CMK (cell line): ENCODE results near the gene CADPS.

Experiments
- DNase-seq: peaks from one replicate; pipeline ENCODE4 v3.0.0-alpha.2; 2010; ENCODE audit warnings: low read depth

Gene CADPS

DNA sequence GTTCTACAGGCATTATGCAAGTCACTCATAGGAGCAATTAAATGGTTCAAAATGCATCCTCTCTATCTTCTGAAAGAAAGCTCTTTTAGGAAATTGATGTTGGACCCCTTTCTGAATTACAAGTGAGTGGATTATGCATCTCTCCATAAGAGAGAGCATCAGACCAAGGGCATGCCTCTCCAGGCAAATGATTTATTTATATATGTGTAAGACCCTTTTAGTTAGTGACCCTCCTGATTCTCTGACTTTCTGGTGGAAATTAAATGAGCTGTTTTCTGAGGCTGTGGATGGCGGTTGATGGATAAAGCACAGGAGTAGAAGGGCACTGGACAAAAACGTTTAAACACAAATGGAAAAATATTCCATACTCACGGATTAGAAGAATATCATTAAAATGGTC lies 62.6 kb downstream of the CADPS start:
- no peak for DNase-seq

GRCh38 chr3:62811119-62811518 lies 64.1 kb downstream of the CADPS start:
- DNase-seq: no peak

- no peak for DNase-seq
These were observed 65.8 kb downstream of the CADPS start for GRCh38 chr3:62809369-62809768.

DNA sequence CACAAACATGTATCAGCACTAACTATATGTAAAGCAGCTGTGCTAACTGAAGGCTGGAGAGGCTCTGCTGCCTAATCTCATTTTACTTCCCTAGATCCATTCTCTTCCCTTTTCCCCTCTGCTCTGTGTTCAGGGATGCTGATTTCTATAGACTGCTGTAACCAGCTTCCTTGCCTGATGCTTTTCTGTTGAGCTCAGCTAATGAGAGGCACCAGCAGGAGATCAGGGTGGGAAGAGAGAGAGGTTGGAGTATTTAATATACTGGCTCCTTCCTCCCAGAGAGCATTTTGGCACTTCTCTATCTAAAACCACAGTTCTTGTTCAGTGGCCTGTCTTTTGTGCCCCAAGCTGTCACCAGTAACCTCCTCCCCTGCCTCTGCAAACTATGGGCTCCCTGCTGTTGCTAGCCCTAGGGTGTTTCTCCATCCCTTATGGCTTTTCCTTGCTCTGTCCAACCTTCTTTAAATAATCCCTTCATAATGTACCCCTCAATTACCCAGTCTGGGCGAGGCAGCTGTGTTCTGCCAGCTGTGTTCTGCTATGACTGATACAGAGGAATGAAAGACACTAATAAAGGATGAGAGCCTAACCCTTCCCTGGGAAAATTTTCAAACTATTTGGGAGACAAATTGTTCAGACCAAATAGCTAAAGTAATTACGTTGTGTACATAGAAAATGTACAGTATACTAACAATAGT lies 69.5 kb downstream of the CADPS start:
- DNase-seq: no peak

GRCh38 chr3:62805106-62805505 lies 70.1 kb downstream of the CADPS start:
- DNase-seq: no peak

GRCh38 chr3:62803276-62803675 lies 71.9 kb downstream of the CADPS start:
- no peak for DNase-seq

- DNase-seq: no peak
These were observed 77.2 kb downstream of the CADPS start for GRCh38 chr3:62798000-62798399.

GRCh38 chr3:62797132-62797531 lies 78.1 kb downstream of the CADPS start:
- DNase-seq: no peak

DNA sequence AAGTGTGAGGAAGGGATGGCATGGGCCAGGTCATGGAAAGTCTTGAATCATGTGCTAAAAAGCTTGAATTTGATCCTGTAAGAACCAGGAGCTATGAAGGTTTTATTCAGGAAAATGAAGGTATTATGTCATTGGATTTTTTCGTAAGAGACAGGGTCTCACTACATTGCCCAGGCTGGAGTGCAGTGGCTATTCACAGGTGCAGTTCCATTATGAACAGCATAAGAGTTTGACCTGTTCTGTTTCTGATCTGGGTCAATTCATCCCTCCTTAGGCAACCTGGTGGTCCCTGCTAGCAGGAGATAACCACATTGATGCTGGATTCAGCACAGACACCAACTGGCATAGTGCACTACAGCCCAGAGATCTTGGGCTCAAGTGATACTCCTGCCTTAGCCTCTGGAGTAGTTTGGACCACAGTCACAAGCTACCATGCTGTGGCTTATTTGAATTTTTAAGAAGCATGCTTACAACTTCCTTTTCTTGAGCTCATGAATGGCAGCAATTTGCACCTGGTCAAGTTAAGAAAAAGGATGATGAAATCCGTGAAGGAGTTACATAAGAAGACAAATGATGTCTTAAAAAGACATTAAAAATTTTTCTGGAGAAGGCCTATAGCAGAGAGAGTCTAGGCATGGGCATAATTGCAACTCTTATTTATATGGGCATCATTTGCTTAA lies 79.1 kb downstream of the CADPS start:
- DNase-seq: no peak

GRCh38 chr3:62793946-62794345 lies 81.3 kb downstream of the CADPS start:
- no peak for DNase-seq

- DNase-seq: no peak
These were observed 89.8 kb downstream of the CADPS start for GRCh38 chr3:62785384-62785783.

DNA sequence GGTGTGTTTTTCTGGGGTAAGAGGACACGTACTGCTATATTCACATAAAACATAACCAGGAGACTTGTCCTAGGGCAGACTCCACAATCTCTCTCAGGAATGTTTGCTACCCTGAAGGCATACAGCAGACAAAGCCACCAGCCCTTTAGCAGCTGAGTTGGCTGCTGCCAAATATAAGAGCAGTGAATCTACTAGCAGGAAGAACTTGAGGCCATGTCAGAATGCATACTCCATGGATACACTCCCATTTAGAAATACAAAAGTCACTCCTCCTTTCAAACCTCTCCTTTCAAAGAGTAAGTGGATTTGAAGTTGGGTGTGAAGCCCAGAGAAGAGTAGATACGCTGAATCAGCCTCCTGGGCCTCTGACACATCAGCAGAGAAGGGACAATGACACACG lies 94.1 kb downstream of the CADPS start:
- no peak for DNase-seq

DNA sequence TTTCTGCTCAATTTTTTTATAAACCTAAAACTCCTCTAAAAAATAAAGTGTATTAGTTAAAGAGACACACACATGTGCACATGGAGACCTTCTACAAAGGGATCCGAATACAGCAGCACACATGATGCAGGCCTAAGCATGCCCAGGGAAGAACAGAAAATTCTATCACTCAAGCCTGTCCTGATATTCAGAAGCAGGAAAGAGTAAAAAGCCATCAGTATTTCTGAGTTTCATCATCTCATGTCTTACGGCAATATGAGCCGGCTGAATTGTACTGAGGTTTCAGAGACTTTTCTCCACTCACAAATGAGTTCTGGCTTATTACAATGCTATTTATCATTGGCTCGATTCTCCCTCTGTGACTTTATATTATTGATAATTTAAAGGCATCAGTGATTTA lies 97.5 kb downstream of the CADPS start:
- no peak for DNase-seq

DNA sequence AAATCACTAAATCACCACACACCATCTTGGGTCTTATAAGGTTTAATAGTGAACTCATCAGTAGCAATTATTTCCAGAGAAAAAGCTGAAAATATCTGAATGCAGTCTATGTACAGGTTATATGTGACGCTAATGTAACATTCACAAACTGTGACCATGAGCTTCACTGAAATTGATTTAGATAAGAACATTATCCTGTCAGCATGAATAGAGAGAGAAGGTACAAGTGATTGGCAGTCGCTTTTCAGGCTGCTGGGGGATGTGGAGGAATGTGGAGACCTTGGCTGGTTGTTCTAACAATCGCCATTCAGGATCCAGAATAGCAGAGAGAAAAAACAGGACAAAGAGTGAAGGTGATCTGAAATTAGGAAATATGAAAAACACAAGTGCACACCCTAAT lies 98.1 kb downstream of the CADPS start:
- no peak for DNase-seq

DNA sequence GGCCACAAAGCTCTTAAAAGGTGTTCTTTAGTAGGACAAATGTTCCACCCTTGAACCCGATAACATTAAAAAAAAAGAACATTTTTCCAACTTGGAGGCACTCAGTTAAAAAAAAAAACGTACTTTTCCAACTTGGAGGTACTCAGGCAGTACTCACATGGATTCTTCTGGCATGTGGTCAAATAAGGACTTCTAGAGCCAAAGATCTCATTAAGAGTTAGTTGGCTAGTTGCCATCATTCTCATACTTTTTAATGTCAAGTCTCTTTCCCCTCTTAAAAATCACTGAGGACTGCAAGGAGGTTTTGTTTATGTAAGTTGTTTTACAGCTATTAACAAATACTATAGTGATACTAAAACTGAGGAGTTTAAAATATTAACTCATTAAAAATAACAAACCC lies 101.0 kb downstream of the CADPS start:
- DNase-seq: no peak

- DNase-seq: no peak
These were observed 103.7 kb downstream of the CADPS start for GRCh38 chr3:62771331-62772072.

DNA sequence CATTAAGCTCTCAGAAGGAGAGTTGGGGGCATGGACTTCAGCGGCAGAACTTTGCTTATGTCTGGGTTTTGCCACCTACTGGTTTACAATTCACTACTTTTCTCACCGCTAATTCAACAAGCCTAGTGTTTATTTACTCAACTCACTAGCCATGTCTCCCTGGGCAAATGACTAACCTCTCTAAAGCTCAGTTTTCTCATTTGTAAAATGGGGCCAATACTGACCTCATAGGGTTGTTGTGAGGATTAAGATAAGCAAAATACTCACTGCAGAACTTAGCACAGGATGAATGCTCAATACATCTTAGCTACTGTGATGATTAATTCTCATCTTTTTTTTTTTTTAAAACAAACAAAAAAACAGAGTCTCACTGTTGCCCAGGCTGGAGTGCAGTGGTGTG lies 106.3 kb downstream of the CADPS start:
- no peak for DNase-seq

GRCh38 chr3:62761711-62762110 lies 113.5 kb downstream of the CADPS start:
- DNase-seq: no peak

DNA sequence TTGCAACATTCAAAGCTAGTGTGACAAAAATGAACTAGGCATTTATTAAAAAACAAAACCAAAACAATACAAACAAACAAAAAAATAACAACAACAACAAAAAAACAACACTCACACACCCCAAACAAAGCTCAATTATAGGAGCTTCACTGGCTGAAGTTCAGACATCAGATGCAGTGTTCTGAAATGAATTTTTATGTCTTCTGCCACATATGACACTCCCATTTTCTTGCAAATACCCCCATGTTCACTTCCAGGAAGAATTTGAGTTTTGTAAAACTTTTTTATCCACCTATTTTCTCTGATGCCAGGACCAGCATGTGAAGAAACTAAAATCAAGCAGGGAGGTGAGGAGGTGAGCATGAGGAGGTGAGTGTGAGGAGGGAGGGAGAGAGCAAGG lies 113.9 kb downstream of the CADPS start:
- no peak for DNase-seq

DNA sequence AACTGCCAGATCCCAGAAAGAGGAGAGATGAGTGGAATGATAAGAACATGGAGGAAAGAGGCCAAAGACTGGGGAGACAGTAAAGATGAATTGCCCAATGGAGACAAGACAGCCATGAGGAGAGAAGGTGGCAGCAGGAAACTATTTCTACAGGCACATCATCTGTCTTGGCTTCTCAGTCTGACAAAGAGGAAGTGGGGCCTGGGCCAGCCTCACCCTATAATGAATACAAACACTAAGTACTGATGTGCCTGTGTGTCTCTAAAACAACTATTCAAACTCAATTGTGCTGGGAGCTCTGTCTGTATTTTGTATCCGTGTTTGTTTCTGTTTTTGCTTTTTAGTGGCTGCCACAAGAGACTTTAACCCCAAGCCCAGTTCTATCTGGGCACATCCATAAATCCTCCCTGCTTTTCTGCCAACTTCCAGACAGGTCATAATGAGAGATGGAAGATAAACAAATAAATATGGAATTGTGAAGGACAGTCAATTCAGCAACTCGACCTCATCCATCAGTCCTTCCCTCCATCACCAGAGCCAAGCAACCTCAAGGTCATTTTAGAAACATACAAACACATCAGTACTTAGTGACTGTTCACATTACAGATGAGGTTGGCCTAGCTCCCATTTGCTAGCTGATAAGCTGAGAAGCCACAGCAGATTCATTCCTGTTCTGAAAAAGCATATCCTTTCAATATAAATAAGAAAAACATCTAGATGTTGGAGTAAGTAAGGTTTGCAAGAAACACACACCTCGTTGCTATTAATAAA lies 116.7 kb downstream of the CADPS start:
- no peak for DNase-seq

- no peak for DNase-seq
These were observed 118.2 kb downstream of the CADPS start for GRCh38 chr3:62757045-62757444.

- no peak for DNase-seq
These were observed 119.9 kb downstream of the CADPS start for GRCh38 chr3:62755285-62755684.

GRCh38 chr3:62749657-62750056 lies 125.6 kb downstream of the CADPS start:
- no peak for DNase-seq
